SK-N-MC (cell line): ENCODE results near the gene TFAP2E.
A peak's percentile ranks its signal among the peaks of the same experiment; 100 is the strongest.
"Not testable (repeated sequence)": the region's sequence is repeated elsewhere in the genome, so short reads cannot be mapped to it uniquely, and the experiment has no call there.

Experiments
- DNase-seq: peaks from one replicate; pipeline ENCODE4 v3.0.0-alpha.2; 2011; ENCODE audit warnings: low read depth, low spot score
- H3K27ac ChIP-seq: fragments of 200-600 bp; sonication (generic); 2 replicates; pipeline ENCODE4 v1.5.1; 2016; ENCODE audit warnings: mixed run types
- H3K36me3 ChIP-seq: fragments of 200-600 bp; sonication (generic); 2 replicates; pipeline ENCODE4 v1.6.1; 2017; ENCODE audit warnings: antibody characterized with exemption, low read length, mixed read lengths; ENCODE audit not compliant: insufficient read depth
- H3K4me3 ChIP-seq: fragments of 200-600 bp; sonication (generic); 2 replicates; pipeline ENCODE4 v1.5.1; 2016
- H3K9ac ChIP-seq: fragments of 200-600 bp; sonication (generic); 2 replicates; pipeline ENCODE4 v1.8.0; 2017; ENCODE audit warnings: mixed run types, mixed read lengths; ENCODE audit not compliant: insufficient read length
- H3K9me3 ChIP-seq: fragments of 200-600 bp; sonication (generic); 2 replicates; pipeline ENCODE4 v1.6.1; 2017; ENCODE audit warnings: low read depth, mild to moderate bottlenecking, antibody characterized with exemption, low read length, moderate library complexity, mixed read lengths
- EZH2 ChIP-seq: fragments of 200-600 bp; sonication (generic); IDR thresholded peaks from one replicate; pipeline ENCODE4 v1.6.1; 2017; ENCODE audit warnings: antibody characterized with exemption
- FOXP2 ChIP-seq: optimal IDR thresholded peaks from 2 replicates; pipeline ENCODE3; 2011; ENCODE audit warnings: mild to moderate bottlenecking, moderate library complexity; ENCODE audit not compliant: insufficient read depth; ENCODE audit errors: extremely low read length, control extremely low read depth
- POLR2AphosphoS5 ChIP-seq: IDR thresholded peaks from 2 replicates; pipeline ENCODE4 v1.6.1; 2012; ENCODE audit warnings: mild to moderate bottlenecking, low read depth, low read length, borderline replicate concordance

TFAP2E gene

DNA sequence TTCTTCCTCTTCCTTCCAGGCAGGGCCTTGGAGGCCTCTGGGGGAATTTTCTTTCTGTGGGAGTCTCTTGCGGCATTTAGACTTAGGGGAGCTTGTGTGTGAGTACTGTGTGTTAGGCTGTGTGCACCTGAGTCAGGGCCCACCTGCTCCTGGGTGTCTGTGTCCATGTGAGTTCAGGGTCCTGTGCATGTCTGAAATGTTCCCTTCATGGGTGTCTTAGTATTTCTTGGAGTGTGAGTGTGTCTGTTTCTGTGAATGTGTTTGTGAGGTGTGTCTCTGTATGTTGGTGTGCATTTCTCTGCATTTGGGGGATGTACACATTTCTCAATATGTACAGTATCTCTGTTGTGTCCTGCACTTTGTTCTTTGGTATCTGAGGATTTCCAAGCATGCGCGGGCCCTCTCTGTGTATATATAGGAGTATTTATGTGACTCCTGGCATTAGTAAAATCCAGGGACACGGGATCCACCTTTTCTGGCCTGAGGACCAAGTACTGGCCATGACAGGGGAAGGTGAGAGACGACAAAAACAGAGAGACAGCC is 2.4 kb downstream of the TFAP2E start:
- H3K9me3 ChIP-seq: no peaks in the 10 kb centered on the region
- no peak overlapping the region for H3K27ac ChIP-seq
- DNase-seq: no peak
- H3K36me3 ChIP-seq: no peaks in the 10 kb centered on the region
- no peak for TF ChIP-seq POLR2AphosphoS5
- no peak for TF ChIP-seq EZH2
- TF ChIP-seq FOXP2: no peak
- H3K4me3 ChIP-seq: no peak overlapping the region
- H3K9ac ChIP-seq: no peak overlapping the region

DNA sequence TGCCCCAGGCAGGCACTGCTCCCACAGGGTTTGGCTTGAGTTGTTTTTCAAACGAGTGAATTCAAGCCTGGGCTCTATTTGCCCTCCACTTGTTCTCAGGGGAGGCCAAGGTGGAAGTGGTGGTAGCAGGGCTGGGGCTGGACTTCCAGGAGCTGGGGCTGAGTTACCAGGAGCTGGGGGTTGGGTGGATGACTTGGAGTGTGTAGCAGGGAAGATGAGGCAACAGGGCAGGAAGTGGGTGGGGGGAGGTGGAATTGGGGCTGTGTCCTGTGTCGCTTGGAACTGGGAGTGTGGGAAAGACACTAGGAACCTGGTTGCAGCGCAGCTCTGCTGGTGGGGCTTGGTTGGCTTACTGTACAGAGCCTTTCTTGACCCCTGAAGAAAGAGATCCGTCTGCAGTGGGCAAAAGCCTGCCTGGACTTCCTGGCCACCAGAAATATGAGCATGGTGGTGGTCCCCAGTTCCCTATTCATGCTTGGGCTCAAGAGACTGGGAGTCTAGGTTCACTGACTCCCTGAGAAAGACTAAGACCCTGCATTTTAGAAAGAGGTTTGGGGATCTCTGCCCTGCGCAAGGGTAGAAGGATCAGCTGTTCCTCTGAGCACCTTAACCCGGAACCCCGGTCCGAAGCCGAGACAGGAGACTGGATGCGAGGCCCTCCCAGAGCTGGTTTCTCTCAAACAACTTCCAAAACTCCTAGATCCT is 3.1 kb downstream of the TFAP2E start:
- peak overlapping the region; percentile 45 for H3K9ac ChIP-seq
- H3K9me3 ChIP-seq: no peaks in the 10 kb centered on the region
- DNase-seq: no peak
- no peak overlapping the region for H3K27ac ChIP-seq
- H3K36me3 ChIP-seq: no peaks in the 10 kb centered on the region
- TF ChIP-seq FOXP2 (no peak), POLR2AphosphoS5 (no peak), EZH2 (no peak)
- no peak overlapping the region for H3K4me3 ChIP-seq

DNA sequence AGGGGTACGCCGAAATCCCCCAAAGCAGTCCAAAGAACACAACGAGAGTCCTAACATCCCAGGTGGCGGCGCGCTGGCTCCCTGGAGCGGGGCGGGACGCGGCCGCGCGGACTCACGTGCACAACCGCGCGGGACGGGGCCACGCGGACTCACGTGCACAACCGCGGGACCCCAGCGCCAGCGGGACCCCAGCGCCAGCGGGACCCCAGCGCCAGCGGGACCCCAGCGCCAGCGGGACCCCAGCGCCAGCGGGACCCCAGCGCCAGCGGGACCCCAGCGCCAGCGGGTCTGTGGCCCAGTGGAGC is 3.6 kb downstream of the TFAP2E start:
- H3K27ac ChIP-seq, H3K4me3 ChIP-seq, H3K36me3 ChIP-seq, DNase-seq, H3K9me3 ChIP-seq: not testable (repeated sequence)
- peak overlapping the region; percentile 45 for H3K9ac ChIP-seq

DNA sequence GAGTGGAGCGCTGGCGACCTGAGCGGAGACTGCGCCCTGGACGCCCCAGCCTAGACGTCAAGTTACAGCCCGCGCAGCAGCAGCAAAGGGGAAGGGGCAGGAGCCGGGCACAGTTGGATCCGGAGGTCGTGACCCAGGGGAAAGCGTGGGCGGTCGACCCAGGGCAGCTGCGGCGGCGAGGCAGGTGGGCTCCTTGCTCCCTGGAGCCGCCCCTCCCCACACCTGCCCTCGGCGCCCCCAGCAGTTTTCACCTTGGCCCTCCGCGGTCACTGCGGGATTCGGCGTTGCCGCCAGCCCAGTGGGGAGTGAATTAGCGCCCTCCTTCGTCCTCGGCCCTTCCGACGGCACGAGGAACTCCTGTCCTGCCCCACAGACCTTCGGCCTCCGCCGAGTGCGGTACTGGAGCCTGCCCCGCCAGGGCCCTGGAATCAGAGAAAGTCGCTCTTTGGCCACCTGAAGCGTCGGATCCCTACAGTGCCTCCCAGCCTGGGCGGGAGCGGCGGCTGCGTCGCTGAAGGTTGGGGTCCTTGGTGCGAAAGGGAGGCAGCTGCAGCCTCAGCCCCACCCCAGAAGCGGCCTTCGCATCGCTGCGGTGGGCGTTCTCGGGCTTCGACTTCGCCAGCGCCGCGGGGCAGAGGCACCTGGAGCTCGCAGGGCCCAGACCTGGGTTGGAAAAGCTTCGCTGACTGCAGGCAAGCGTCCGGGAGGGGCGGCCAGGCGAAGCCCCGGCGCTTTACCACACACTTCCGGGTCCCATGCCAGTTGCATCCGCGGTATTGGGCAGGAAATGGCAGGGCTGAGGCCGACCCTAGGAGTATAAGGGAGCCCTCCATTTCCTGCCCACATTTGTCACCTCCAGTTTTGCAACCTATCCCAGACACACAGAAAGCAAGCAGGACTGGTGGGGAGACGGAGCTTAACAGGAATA is 4.2 kb downstream of the TFAP2E start:
- DNase-seq: no peak
- H3K4me3 ChIP-seq: no peak overlapping the region
- no peaks in the 10 kb centered on the region for H3K36me3 ChIP-seq
- H3K27ac ChIP-seq: no peak overlapping the region
- no peak for TF ChIP-seq FOXP2
- TF ChIP-seq EZH2: no peak
- TF ChIP-seq POLR2AphosphoS5: no peak
- no peak overlapping the region for H3K9ac ChIP-seq
- no peaks in the 10 kb centered on the region for H3K9me3 ChIP-seq

DNA sequence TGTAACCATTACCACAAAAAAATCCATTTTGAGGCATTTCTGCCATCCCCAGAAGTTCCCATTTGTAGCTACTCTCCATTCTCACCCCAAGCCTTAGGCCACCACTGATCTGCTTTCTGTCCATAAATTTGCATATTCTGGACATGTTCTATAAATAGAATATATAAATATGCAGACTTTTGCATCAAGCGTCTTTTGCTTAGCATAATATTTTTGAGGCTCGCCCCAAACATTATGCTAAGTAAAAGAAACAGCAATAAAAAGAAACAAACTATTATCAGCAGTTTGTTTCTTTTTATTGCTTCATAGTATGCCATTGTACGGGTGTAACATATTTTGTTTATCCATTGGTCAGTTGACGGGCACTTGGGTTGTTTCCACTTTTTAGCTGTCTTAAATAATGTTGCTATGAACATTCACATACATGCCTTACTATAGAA is 7.9 kb downstream of the TFAP2E start:
- no peaks in the 10 kb centered on the region for H3K36me3 ChIP-seq
- no peak for TF ChIP-seq POLR2AphosphoS5
- TF ChIP-seq EZH2: no peak
- no peak for TF ChIP-seq FOXP2
- H3K27ac ChIP-seq: no peak overlapping the region
- H3K9me3 ChIP-seq: no peaks in the 10 kb centered on the region
- H3K4me3 ChIP-seq: no peak overlapping the region
- no peak for DNase-seq
- no peak overlapping the region for H3K9ac ChIP-seq

DNA sequence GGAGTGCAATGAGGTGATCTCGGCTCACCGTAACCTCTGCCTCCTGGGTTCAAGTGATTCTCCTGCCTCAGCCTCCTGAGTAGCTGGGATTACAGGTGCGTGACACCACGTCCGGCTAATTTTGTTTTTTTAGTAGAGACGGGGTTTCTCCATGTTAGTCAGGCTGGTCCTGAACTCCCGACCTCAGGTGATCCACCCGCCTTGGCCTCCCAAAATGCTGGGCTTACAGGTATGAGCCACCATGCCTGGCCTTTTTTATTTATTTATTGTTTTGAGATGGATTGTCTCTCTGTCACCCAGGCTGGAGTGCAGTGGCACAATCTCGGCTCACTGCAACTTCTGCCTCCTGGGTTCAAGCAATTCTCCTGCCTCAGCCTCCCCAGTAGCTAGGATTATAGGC is 8.5 kb downstream of the TFAP2E start:
- DNase-seq, H3K9me3 ChIP-seq, H3K4me3 ChIP-seq, H3K27ac ChIP-seq, H3K36me3 ChIP-seq, H3K9ac ChIP-seq: not testable (repeated sequence)

DNA sequence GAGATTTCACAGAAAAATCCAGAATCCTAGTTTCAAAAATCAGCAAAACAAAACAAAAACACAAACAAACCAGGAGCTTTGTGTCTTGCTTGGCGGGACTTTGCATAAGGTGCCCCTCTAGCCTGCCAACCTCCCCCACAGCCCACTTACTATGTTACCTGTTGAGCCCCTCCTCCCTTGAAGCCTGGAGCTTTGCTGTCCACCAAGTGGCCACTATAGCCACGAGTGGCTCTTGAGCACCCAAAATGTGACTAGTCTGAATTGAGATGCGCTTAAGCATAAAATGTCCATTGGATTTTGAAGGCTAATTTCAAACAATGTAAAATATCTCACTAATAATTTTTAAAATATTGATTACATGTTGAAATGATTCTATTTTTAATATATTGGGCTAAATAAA is 12.2 kb downstream of the TFAP2E start:
- H3K36me3 ChIP-seq: no peaks in the 10 kb centered on the region
- no peak overlapping the region for H3K4me3 ChIP-seq
- H3K9me3 ChIP-seq: no peaks in the 10 kb centered on the region
- TF ChIP-seq EZH2 (no peak), FOXP2 (no peak)
- H3K9ac ChIP-seq: no peak overlapping the region
- H3K27ac ChIP-seq: no peak overlapping the region
- DNase-seq: no peak

DNA sequence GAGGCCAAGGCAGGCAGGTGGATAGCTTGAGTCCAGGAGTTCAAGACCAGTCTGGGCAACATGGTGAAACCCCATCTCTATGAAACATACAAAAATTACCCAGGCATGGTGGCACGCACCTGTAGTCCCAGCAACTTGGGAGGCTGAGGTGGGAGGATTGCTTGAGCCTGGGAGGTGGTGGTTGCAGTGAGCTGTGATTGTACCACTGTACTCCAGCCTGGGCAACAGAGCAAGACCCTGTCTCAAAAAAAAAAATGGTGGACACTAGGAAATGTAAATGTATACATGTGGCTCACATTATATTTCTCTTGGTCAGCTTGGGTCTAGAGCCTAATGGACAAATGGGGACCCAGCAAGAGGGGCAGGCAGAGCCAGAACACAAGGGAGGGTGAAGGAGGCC is 12.7 kb downstream of the TFAP2E start:
- not testable (repeated sequence) for H3K27ac ChIP-seq, H3K9ac ChIP-seq, H3K4me3 ChIP-seq, DNase-seq, H3K9me3 ChIP-seq, H3K36me3 ChIP-seq

DNA sequence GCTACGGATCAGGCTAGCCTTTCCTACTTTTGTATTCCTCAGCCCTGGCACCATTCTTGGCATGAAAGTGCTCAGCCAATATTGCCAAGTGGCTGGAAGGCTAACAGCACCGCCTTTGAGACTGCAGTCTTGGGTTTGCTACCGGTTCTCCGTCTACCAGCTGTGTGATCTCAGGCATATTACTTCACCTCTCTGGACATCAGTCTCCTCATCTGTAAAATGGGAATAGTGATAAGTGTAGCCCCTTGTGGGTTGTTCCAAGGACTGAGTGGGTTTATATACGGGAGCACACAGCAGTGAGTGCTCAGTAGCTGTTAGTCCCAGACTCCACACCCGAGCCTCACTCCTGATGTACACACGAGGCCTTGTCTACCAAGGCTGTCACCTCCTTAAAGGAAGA is 13.7 kb downstream of the TFAP2E start:
- no peak for TF ChIP-seq EZH2
- TF ChIP-seq FOXP2: no peak
- TF ChIP-seq POLR2AphosphoS5: no peak
- H3K36me3 ChIP-seq: no peaks in the 10 kb centered on the region
- H3K9ac ChIP-seq: no peak overlapping the region
- DNase-seq: no peak
- no peak overlapping the region for H3K27ac ChIP-seq
- no peak overlapping the region for H3K4me3 ChIP-seq
- H3K9me3 ChIP-seq: no peaks in the 10 kb centered on the region
